NCI-H226 (cell line): ENCODE data around the gene GIPC3.
"Not testable (repeated sequence)": the region's sequence is repeated elsewhere in the genome, so short reads cannot be mapped to it uniquely, and the experiment has no call there.

Experiments used
- DNase-seq: peaks from one replicate; pipeline ENCODE4 v3.0.0-alpha.2; 2015

Gene GIPC3

GRCh38 chr19:3576696-3577443, 8.4 kb upstream of the GIPC3 start:
- no peak for DNase-seq

DNA sequence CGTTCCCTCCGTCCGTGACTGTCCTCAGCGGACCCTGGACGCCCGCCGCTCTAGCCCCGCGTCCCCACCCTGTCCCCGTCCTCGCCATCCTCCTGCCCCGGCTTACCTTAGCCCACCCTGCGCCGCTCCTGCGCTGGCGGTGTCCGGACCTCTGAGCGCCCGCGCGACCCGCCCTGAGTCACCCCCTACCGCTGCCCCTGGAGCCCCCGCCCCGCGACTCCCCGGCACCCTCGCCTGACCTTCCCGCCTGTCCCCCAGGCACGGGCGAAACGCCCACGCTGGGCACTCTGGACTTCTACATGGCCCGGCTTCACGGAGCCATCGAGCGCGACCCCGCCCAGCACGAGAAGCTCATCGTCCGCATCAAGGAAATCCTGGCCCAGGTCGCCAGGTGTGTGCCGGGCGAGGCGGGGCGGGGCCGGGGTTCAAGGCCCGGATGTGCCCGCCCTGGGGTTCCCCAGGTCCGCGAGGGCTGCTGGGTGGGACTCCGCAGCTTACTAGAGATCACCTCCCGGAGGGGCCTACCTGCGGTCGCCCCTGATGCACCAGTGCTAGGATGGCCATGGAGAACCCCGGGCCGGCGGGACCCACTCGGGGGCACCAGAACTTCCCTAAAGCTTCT, 7.4 kb upstream of the GIPC3 start:
- no peak for DNase-seq

- no peak for DNase-seq
Measured at GRCh38 chr19:3578390-3578789, 6.9 kb upstream of the GIPC3 start.

DNA sequence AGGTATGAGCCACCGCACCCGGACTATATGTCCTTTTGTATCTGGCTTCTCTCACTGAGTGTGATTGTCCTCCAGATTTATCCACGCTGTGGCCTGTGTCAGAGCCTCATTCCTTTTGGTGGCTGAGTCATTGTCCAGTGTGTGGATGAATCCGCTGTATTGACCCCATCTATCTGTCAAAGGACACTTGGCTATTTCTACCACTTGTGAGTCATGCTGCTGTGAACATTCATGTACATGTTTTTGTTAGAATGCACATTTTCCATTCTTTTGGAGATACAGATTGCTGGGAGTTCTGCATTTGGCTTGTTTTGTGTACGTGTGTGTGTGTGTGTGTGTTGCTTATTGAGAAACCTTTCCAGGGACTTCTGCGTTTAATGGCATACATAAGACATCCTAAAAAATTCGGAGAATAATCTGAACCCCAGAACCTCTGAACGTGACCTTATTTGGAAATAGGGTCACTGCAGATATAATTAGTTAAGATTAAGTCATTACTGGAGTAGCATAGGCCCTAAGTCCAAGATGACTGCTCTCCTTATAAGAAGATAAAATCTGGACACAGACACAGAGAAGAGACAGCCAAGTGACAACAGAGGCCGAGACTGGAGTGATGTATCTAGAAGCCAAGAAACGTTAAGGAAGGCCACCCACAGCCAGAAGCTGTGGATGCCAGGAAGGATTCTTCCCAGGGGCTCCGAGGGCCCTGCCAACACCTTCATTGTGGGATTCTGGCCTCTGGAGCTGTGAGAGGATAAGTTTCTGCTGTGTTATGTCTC, 4.9 kb upstream of the GIPC3 start:
- DNase-seq: peak; percentile 27

DNA sequence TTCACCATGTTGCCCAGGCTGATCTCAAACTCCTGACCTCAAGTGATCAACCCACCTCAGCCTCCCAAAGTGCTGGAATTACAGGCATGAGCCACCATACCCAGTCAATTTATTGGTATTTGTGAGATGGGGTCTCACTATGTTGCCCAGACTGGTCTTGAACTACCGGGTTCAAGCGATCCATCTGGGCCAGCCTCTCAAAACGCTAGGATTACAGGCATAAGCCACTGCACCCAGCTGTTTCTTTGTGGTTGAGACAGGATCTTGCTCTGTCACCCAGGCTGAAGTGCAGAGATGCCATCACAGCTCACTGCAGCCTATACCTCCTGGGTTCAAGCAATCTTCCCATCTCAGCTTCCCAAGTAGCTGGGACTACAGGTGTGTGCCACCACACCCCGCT, 3.5 kb upstream of the GIPC3 start:
- not testable (repeated sequence) for DNase-seq

DNA sequence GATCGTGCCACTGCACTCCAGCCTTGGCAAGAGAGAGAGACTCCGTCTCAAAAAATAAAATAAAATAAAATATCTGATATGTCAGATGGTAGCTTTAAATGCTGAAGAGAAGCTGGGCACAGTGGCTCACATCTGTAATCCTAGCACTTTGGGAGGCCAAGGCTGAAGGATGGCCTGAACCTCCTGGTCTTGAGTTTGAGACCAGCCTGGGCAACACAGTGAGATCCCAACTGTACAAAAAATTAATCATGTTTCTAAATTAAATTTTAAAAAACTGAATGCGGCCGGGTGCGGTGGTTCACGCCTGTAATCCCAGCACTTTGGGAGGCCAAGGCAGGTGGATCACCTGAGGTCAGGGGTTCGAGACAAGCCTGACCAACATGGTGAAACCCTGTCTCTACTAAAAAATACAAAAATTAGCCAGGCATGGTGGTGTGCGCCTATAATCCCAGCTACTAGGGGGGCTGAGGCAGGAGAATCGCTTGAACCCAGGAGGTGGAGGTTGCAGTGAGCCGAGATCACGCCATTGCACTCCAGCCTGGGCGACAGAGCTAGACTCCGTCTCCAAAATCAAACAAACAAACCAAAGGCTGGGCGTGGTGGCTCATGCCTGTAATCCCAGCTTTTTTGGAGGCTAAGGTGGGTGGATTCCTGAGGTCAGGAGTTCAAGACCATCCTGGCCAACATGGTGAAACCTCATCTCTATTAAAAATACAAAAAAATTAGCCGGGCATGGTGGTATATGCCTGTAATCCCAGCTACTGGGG, 1.1 kb upstream of the GIPC3 start:
- not testable (repeated sequence) for DNase-seq

GRCh38 chr19:3586127-3586626, 899 bp downstream of the GIPC3 start:
- no peak for DNase-seq

- no peak for DNase-seq
Measured at GRCh38 chr19:3586707-3587346, 1.5 kb downstream of the GIPC3 start.

DNA sequence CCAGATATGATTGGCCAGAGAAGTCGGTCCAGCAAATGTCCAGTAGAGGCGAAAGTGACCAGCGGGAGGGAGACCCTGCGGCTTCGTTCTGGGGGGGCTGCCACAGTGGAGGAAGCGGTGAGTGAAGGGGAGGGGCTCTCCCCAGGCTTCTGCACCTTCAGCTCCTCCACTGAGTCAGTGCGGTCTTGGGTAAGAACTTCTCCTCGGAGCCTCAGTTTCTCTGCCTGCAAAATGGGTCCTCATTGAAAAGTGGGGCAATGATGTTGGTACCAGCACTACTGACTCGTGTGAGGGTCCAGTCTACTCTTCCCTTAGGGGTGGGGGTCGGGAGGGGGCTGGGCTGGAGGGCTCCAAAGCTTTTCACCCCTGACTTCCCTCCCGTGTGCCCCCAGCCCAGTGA, 4.2 kb downstream of the GIPC3 start:
- DNase-seq: no peak

- DNase-seq: no peak
Measured at GRCh38 chr19:3589949-3590348, 4.7 kb downstream of the GIPC3 start.

- DNase-seq: no peak
Measured at GRCh38 chr19:3590991-3591659, 5.8 kb downstream of the GIPC3 start.

GRCh38 chr19:3591876-3592613, 6.8 kb downstream of the GIPC3 start:
- no peak for DNase-seq

- DNase-seq: no peak
Measured at GRCh38 chr19:3593156-3593555, 7.9 kb downstream of the GIPC3 start.

DNA sequence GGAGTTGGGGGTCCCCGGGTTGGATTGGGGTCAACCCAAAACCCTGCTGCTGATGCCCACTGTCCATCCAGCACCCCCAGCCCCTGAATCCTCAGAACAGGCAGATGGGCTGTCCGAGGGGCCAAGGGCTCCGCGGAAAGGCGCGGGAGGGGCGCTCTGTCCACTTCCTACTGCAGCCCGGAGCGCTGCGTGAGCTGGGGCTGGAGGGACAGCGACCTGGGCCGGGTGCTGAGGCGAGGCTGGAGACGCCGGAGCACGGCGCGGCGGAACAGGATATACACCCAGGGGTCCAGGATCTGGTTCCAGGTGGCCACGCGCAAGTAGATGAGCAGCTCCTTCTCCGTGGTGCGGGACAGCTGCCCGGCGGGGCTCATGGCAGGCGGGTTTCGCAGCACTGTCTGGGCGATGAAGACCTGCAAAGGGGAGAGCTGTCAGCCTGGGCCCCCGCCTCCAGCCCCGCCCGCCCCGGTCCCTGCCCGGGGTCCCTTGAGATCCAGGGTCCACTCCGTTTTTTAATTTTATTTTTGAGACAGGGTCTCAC, 10.3 kb downstream of the GIPC3 start:
- no peak for DNase-seq

DNA sequence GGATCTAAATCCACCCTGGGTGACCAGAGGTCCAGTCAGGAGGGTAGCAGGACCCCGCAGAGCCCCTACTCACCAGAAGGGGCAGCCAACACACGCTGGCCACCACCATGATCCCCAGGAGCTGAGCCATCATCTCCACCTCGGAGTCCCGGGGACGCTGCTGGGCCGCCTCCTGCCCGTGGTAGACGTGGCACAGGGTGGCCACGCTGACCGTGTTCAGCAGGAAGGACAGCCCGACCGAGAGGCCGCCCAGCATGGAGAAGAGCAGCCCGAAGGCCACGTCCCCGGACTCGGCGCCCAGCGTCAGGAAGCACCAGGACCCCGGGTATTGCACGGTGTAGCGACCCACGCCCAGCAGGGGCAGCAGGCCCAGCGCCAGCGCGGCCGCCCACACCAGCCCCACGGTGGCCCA, 14.5 kb downstream of the GIPC3 start:
- DNase-seq: no peak

GRCh38 chr19:3601021-3601420, 15.7 kb downstream of the GIPC3 start:
- DNase-seq: no peak

DNA sequence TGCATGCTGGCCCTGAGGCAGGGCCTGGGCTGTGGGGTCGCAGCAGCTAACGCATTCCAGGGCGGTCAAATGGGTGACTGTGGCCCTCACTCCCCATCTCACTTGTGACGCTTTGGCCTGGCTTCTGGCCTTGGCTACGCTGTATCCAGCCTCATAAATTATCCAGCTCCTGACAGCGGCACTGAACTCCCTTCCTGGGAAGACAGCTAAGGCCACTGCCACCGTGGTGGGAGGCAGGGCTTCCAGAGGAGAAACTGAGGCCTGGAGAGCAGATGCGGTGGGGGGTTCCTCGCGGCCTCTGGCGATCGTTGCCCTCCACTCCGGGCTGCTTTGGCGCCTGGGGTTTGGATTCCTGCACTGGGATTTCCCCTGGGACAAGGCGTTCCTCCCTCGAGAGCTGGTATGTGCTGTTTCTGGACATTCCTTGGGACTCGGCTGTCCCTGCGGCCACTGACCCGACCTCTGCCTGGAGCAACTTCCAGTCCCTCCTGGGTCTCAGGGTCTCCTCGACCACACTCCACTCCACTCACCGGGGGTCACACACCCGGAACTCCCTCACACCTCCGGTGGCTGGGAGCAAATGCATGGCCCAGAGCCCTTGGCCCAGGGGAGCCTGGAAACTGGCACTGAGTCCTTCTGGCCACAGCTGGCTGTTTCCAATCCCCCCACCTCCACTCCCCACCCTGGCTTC, 18.0 kb downstream of the GIPC3 start:
- DNase-seq: no peak

- no peak for DNase-seq
Measured at GRCh38 chr19:3604227-3604986, 19.1 kb downstream of the GIPC3 start.

GRCh38 chr19:3604987-3605343, 19.7 kb downstream of the GIPC3 start:
- no peak for DNase-seq

DNA sequence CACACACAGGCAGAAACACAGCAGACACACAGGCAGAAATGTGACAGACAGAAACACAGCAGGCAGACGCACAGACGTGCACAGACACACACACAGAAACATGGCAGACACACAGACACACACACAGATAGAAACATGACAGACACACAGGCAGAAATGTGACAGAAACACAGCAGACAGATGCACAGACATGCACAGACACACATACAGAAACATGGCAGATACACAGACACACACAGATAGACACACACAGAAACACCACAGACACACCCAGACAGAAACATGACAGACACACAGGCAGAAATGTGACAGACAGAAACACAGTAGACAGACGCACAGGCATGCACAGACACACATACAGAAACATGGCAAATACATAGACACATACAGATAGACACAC, 20.1 kb downstream of the GIPC3 start:
- no peak for DNase-seq
